ELF-1 (cell line): Measurements from ENCODE around the gene HSD17B8.
"Not testable (repeated sequence)": the region's sequence is repeated elsewhere in the genome, so short reads cannot be mapped to it uniquely, and the experiment has no call there.

Source experiments
- DNase-seq: peaks from one replicate; pipeline ENCODE4 v3.0.0-alpha.2; 2016; ENCODE audit warnings: low read depth, low spot score

The HSD17B8 gene

GRCh38 chr6:33206027-33206863 is 1.8 kb downstream of the HSD17B8 start:
- DNase-seq = no peak

GRCh38 chr6:33206864-33207551 is 2.6 kb downstream of the HSD17B8 start:
- DNase-seq = no peak

DNA sequence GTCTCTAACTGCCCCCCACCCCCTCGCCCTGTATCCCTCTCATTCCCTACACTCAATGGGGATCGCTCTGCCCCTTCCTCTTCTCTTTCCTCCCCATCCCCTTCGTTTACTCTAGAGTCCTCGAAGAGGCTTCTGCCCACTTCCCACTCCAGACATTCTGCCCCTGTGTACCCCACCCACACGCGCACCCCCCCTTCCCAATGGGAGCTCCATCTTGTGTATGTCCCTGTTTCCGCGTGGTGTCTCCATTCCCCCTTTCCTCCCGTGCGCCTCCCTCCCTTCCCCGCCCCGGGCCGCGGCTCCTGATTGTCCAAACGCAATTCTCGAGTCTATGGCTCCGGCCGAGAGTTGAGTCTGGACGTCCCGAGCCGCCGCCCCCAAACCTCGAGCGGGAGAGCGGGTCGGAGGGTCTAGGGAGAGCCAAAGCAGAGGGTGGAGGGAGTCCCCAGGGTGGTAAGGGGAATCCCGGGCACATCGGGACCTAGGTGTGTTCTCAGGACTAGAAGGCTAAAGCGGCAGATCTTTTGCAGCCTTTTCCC is 3.2 kb downstream of the HSD17B8 start:
- no peak for DNase-seq

DNA sequence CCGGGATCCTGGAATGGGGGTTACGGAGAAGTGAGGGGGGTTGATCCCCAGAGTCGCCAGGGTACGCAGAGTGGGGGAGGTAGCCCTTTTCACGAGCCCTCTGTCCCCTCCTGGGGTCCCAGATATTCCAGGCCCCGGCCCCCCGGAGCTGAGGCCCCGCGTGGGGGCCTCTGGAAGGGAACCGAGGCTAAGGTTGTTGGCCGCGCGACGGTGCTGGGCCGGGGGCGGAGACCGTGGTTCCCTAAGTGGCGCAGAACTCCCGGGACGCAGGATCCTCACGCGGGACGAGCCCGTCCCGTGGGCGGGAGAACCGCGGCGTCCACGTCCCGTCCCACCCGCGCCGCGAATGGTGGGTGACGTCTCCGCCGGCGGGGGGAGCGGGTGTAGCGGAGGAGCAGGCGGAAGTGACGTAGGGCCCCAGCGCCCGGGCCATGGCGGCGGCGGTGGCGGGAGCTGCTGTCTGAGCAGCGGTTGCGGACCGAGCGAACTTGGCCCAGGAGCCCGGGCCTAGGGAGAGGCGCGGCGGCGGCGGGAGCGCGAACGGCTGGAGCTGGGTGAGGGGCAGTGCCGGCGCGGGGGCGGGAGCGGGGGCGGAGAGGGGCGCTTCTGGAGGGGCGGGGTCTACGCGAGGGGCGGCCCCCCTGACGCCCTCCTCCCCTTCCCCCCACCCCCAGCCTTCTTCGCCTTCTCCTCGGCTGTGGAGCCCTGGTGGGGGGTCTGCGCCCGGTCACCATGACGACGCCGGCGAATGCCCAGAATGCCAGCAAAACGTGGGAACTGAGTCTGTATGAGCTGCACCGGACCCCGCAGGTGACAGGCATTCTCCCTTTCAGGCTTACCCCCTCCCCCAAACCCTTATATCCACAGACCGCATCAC is 3.9 kb downstream of the HSD17B8 start, which contains the start of gene RING1:
RING1 (plus strand) TSS at position 410 of the 877 bp plus-strand sequence; CDS start at position 733, 323 bp downstream.
- DNase-seq = peak; percentile 72

- no peak for DNase-seq
Observed at GRCh38 chr6:33209856-33210255, 5.4 kb downstream of the HSD17B8 start.

GRCh38 chr6:33211136-33211535 is 6.7 kb downstream of the HSD17B8 start:
- DNase-seq = no peak

- DNase-seq = no peak
Observed at GRCh38 chr6:33211666-33212422, 7.4 kb downstream of the HSD17B8 start.

GRCh38 chr6:33212857-33213165 is 8.4 kb downstream of the HSD17B8 start:
- no peak for DNase-seq

DNA sequence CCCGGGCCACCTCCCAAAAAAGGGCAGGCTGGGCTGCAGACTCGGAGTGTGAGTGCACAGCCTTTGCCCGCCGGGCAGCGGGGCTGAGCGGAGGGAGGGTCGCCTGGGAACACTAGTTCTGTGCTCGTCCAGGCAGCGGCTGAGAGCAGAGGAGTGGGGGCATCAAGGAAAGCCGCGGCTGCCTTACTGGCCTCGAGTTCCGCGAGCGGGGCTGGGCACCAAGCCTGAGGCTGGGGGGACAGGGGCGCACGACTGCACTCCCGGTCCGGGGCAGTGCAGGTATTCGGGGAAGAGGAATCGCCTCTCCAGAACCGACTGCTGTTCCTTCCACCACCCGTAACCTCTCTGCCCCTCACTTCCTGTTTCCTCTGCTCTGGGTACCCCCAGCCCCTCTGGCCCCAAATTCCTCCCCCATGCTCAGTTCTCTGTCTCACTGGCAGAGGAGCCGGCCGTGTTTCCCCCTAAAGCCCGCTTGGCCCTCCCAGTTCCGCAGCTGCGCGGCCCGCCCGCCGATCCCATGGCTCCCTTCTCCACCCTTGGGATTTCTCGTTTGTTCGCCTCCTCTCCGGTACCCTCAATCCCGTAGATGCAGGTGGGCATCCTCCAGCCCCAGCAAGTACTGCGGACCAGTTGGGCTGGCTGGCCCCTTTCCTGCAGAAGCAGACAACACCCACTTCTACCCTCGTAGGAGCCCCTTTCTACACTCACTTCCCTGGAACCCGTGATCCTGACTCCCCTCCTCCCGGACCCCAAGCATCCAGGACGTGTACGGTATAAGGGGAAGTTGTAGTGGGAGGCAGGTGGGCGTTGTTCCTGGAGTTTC is 8.9 kb downstream of the HSD17B8 start:
- peak; percentile 74 for DNase-seq

DNA sequence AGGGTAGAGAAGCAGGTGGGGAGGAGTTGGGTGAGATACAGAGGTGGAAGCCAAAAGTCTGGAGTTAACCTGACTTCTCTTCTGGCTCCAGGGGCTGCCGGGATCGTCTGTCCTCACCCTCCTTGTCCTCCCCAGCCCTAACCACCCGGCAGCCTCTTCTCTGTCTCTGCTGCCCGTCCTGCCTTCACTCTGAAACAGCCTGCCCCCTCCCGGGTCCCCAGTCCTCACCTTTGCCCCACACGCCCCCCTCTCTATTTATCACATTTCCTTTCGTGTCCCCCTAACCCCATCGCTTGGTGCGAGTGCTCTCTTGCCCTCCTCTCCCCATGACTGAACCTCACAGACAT is 9.5 kb downstream of the HSD17B8 start:
- no peak for DNase-seq

DNA sequence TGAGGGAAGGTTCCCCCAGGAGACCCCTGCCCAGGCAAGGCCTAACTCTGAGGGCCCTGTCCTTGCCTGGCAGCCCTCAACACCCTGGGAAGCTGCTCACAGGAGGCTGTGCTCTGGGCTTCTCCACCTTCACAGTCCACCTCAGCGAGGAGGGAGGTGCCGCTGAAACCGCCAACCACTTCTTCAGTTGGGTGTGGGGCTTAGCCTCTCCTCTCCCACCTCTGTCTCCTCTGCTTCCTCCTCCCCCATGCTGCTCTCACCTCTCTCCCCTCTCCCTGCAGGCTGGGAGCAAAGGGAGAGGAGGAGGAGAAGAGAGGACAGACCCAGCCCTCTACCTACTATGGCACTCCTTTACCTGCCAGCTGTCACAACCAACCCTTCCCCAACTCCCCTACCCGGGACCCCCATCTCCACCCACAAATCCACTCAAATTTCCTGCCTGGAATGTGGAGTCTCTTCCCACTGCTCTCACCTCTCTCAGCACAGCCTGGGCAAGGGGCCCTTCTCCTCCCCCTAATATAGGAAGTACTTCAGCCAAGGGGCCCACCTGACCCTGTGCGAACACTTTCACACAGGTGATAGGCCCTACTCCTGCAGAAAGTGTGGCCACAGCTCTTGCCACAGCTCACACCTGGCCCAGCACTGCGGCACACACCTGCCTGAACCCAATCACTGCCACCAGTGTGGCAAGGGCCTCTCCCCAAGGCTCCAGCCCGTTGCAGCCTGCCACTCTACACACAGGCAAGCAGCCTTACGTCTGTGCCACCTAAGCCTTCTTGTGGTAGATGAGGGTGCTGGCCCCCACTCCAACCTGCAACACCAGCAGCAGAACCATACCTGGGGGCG is 11.0 kb downstream of the HSD17B8 start:
- no peak for DNase-seq

DNA sequence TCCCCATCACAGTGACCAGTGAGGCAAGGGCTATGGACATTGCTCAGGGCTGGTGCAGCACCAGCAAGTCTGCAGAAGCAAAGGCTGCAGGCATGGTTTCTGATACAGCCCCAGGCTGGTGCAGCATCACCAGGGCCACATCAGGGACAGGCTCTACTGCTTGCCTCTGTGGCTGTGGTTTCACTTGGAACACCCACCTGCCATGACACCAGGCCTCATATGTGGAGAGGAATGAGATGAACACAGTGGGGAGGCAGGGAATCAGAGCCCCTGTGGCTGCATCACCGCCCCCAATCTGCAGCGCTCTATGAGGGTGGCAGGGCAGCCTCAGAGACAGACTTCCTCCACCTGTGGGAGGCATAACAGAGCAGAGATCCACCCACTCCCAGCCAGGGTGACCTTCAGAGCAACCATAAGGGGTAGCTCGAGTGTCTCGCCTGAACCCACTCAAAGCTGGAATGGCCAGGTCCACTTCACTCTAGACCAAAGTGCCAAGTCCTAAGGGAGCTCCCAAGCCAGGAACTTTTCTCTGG is 11.7 kb downstream of the HSD17B8 start:
- DNase-seq = no peak

DNA sequence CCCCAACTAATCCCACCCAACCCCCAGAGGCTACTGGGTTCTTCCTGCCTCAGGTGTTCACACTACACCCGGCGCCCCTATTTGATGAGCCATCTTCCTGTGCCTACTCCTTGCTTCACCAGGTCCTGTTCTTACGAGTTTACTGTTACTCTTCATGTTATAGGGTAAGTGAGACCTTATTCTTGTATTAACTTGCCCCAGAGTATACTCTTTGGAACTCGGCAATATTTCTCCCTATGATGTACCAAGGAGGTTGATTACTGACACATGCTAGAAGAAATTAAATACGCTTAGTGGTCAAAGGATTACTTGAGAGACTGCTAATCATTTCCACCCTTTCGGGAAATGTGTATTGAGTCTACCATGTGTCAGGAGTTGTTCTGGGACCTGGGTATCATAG is 12.8 kb downstream of the HSD17B8 start:
- DNase-seq = no peak

DNA sequence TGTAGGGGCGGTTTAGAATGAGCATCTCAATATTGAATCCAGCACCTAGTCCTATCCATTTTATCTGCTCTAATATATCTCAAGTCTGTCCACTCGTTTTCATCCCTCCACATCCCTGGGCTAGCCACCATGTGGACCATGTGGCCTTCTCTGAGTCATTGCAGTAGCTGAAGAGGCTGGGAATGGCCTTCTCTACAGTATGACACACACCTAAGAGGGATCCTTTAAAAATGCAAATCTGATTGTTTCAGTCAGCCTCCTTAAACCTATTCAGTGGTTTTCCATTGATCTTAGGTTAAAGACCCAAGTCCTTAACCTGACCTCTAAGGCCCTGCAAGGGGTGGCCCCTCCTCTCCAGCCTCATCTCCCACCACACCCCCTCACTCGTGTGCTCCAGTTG is 13.2 kb downstream of the HSD17B8 start:
- peak; percentile 27 for DNase-seq

- DNase-seq = not testable (repeated sequence)
Observed at GRCh38 chr6:33226503-33227120, 22.2 kb downstream of the HSD17B8 start.

DNA sequence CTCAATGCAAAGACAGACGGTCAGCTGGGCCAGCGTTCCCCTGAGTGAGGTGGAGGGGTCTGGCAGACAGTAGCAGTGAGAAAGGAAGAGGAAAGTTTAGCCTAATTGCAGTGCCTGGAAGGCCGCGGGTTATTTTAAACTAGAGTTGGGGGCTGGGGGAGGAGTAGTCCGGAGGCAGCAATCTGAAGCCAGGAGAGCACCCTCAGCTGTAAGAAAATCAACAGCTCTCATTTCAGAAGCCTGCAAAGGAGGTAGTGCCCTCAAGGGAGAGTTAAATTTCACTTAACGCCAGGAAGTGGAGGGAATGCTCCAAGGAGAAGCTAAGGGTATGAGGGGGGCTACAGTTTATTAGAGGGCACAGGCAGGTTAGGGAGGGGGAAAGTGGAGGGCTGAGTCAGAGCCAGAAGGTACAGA is 30.8 kb downstream of the HSD17B8 start:
- DNase-seq = peak; percentile 82

DNA sequence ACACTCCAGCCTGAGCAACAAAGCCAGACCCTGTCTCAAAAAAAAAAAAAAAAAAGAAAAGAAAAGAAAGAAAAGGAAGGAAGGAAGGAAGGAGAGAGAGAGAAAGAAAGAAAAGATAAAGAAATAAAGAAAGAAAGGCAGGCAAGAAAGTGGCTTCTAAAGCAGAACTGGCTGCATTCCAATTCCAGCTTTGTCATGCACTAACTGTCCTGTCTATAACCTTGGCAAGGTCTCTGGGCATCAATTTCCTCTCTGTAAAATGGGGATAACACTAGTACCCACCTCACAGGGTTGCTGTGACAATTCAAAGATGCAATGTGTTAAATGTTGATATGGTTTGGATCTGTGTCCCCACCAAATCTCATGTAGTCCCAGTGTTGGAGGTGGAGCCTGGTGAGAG is 31.9 kb downstream of the HSD17B8 start:
- no peak for DNase-seq

DNA sequence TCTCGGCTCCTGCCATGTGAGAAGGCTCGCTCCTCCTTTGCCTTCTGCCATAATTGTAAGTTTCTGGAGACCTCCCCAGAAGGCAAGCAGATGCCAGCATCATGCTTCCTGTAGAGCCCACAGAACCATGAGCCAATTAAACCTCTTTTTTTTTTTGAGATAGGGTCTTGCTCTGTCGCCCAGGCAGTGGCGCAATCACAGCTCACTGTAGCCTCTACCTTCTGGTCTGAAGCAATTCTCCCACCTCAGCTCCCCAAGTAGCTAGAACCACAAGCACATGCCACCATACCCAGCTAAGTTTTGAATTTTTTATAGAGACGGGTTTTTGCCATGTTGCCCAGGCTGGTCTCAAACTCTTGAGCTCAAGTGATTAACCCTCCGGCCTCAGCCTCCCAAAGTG is 32.4 kb downstream of the HSD17B8 start:
- no peak for DNase-seq

DNA sequence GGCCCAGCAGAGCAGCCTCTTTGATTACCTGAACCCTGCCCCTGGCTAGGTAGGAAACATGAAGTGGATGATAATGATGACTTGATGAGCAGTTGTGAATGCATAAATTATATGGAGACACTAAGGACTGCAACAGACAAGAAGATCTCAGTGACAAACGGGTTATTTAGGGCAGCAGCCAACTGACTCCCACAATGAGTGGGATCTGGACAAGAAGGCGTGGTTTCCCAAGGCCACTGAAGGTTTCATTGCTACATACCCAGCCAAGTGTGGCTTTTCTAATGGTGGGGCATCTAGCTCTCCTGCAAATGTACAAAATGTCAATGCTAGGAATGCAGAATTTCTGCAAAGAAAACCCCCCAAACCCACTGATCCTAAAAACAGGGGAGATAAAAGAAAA is 33.3 kb downstream of the HSD17B8 start:
- DNase-seq = no peak
